Suprapubic skin (tissue), 3 donors: ENCODE data around the gene LIPI.

ENCODE experiments used
- POLR2A ChIP-seq, 2 donors: fragments of 450-650 bp; IDR thresholded peaks; one replicate each; pipeline ENCODE4 v1.6.1; 2017; ENCODE audit warnings: antibody characterized with exemption in 2 of 2, mild to moderate bottlenecking in 2 of 2, moderate library complexity in 2 of 2
- TF ChIP-seq, protein P1 (sequence below), 2 donors: fragments of 200-600 bp in 1 of 2; fragments of 450-650 bp in 1 of 2; sonication (generic) in 1 of 2; IDR thresholded peaks; one replicate each; pipeline ENCODE4 v1.5.1; 2016 to 2019; ENCODE audit warnings: antibody characterized with exemption in 2 of 2, mild to moderate bottlenecking in 1 of 2, moderate library complexity in 1 of 2

DNA sequence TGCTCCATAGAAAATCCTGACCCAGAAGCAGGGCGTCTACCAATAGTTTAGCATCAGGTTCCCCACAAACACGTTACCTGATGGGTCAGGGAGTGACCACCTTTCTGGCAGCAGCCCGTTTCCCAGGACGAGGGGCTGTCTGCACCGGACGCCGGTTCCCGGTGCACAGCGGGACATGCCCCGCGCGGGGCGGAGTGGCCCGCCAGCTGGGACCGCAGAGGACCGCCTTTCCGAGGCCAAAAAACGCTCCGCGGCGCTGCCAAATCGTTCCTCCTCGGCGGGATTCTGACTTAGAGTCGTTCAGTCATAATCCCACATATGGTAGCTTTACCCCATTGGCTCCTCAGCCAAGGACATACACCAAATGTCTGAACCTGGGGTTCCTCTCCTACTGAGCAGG, 126.1 kb downstream of the LIPI start:
- TF ChIP-seq POLR2A (IDR thresholded peaks at IDR 0.05): no peak
- TF ChIP-seq, protein P1, sequence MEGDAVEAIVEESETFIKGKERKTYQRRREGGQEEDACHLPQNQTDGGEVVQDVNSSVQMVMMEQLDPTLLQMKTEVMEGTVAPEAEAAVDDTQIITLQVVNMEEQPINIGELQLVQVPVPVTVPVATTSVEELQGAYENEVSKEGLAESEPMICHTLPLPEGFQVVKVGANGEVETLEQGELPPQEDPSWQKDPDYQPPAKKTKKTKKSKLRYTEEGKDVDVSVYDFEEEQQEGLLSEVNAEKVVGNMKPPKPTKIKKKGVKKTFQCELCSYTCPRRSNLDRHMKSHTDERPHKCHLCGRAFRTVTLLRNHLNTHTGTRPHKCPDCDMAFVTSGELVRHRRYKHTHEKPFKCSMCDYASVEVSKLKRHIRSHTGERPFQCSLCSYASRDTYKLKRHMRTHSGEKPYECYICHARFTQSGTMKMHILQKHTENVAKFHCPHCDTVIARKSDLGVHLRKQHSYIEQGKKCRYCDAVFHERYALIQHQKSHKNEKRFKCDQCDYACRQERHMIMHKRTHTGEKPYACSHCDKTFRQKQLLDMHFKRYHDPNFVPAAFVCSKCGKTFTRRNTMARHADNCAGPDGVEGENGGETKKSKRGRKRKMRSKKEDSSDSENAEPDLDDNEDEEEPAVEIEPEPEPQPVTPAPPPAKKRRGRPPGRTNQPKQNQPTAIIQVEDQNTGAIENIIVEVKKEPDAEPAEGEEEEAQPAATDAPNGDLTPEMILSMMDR (IDR thresholded peaks at IDR 0.05): no peak
